ENCODE measurements around the gene KRTAP5-3.

DNA sequence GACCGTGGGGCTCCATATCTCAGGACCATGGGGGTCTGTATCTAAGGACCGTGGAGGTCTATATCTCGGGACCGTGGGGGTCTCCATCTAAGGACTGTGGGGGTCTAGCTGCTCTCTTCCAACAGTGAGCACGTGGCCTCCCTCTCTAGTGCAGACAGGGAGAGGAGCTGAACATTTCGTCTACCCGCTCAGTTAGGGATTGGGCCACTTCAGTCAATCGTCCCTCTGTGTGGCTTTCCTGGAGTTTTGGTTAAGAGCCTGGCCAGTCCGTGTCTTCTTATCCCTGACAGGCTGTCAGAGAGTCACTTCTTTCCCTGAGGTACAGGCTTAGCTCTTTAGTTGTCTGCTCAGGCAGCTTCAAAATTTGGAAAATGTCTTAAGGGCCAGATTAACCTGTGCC lies 26.3 kb downstream of the KRTAP5-3 start:
- TF ChIP-seq ZNF274 (IDR thresholded peaks at IDR 0.05; ENCODE audit: borderline replicate concordance, low read depth, low read length) = no peak
- TF ChIP-seq, protein P1, sequence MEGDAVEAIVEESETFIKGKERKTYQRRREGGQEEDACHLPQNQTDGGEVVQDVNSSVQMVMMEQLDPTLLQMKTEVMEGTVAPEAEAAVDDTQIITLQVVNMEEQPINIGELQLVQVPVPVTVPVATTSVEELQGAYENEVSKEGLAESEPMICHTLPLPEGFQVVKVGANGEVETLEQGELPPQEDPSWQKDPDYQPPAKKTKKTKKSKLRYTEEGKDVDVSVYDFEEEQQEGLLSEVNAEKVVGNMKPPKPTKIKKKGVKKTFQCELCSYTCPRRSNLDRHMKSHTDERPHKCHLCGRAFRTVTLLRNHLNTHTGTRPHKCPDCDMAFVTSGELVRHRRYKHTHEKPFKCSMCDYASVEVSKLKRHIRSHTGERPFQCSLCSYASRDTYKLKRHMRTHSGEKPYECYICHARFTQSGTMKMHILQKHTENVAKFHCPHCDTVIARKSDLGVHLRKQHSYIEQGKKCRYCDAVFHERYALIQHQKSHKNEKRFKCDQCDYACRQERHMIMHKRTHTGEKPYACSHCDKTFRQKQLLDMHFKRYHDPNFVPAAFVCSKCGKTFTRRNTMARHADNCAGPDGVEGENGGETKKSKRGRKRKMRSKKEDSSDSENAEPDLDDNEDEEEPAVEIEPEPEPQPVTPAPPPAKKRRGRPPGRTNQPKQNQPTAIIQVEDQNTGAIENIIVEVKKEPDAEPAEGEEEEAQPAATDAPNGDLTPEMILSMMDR (IDR thresholded peaks at IDR 0.05 in 2 of 3, conservative IDR thresholded peaks at IDR 0.05 in 1 of 3; ENCODE audit: insufficient read depth in 2 of 3, low read depth in 1 of 3, low read length in 3 of 3) = no peak
- no peak for TF ChIP-seq CREB1 (IDR thresholded peaks at IDR 0.05)
- TF ChIP-seq CREB1 (CRISPR knock-in tag; IDR thresholded peaks at IDR 0.05) = no peak
- TF ChIP-seq ARID1B (IDR thresholded peaks at IDR 0.05) = no peak
- TF ChIP-seq, protein P2, sequence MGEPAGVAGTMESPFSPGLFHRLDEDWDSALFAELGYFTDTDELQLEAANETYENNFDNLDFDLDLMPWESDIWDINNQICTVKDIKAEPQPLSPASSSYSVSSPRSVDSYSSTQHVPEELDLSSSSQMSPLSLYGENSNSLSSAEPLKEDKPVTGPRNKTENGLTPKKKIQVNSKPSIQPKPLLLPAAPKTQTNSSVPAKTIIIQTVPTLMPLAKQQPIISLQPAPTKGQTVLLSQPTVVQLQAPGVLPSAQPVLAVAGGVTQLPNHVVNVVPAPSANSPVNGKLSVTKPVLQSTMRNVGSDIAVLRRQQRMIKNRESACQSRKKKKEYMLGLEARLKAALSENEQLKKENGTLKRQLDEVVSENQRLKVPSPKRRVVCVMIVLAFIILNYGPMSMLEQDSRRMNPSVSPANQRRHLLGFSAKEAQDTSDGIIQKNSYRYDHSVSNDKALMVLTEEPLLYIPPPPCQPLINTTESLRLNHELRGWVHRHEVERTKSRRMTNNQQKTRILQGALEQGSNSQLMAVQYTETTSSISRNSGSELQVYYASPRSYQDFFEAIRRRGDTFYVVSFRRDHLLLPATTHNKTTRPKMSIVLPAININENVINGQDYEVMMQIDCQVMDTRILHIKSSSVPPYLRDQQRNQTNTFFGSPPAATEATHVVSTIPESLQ (CRISPR knock-in tag; IDR thresholded peaks at IDR 0.05) = no peak
- TF ChIP-seq NR2F6 (CRISPR knock-in tag; IDR thresholded peaks at IDR 0.05) = no peak

Data from K562 (cell line).